ENCODE measurements around the gene ZNF586.
"Not testable (repeated sequence)": the region's sequence is repeated elsewhere in the genome, so short reads cannot be mapped to it uniquely, and the experiment has no call there.

ZNF586 gene

GRCh38 chr19:57769345-57770131 lies at the start of gene ZNF586:
ZNF586 (plus strand) TSS chr19:57769676; CDS start chr19:57769843, 167 bp downstream.
- Histone ChIP-seq H3K9ac (ENCODE audit: low read length) (no peak within 1 kb of the TSS), H3K4me1 (ENCODE audit: insufficient read depth, low read length) (peaks cover 11% of the 10 kb centered on the region), H3K9me3 (ENCODE audit: low read length) (peaks cover 4% of the 10 kb centered on the region), H3K36me3 (ENCODE audit: insufficient read depth, low read length) (peaks cover 19% of the 10 kb centered on the region), H3K27ac (ENCODE audit: low read depth, low read length) (peak within 1 kb of the TSS; percentile 73), H3K4me3 (ENCODE audit: low read depth in 1 of 2, low read length in 2 of 2) (peak within 1 kb of the TSS; percentile 71), H3K27me3 (ENCODE audit: control insufficient read depth in 1 of 2, insufficient read depth in 2 of 2, low read length in 2 of 2) (no peaks in the 10 kb centered on the region)

DNA sequence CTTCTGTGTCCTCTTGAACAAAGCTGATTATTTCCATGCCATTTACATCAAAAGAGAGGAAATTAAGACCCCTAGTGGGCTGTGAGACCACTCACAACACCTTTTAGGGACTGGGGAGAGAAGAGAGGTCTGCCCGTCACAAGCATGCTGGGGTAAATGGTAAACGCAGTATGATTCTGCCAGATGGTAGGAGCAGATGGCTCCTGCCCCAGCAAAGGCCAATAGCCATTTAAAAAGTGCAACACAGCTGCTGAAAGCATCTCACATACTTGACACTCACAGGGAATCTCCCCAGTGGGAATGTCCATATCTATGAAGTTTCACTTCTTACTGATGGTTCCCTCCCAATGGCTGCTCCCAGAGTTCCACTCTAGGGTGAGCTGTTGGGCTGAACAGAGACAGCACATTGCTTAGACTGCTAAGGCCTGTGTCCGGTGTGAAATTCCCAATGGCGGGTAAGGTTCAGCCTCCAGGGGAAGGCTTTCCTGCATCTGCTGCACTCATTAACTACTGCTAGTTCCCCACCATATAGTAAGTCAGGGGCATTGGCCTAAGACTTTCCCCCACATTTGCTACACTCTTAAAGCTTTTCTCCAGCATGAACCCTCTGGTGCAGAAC lies 49.5 kb upstream of the ZNF586 start:
- Histone ChIP-seq H3K4me1 (ENCODE audit: insufficient read depth, low read length) (no peaks in the 10 kb centered on the region), H3K27me3 (ENCODE audit: control insufficient read depth in 1 of 2, insufficient read depth in 2 of 2, low read length in 2 of 2) (no peaks in the 10 kb centered on the region), H3K36me3 (ENCODE audit: insufficient read depth, low read length) (peaks cover 43% of the 10 kb centered on the region), H3K9me3 (ENCODE audit: low read length) (peaks cover 50% of the 10 kb centered on the region), H3K27ac (ENCODE audit: low read depth, low read length) (no peak overlapping the region), H3K4me3 (ENCODE audit: low read depth in 1 of 2, low read length in 2 of 2) (peak overlapping the region in 1 of 2 donors; percentile 21), H3K9ac (ENCODE audit: low read length) (no peak overlapping the region)

- H3K4me3 ChIP-seq (ENCODE audit: low read depth in 1 of 2, low read length in 2 of 2), result peak overlapping the region in 1 of 2 donors; percentile 21
Measured at GRCh38 chr19:57720878-57721277, 48.6 kb upstream of the ZNF586 start.

DNA sequence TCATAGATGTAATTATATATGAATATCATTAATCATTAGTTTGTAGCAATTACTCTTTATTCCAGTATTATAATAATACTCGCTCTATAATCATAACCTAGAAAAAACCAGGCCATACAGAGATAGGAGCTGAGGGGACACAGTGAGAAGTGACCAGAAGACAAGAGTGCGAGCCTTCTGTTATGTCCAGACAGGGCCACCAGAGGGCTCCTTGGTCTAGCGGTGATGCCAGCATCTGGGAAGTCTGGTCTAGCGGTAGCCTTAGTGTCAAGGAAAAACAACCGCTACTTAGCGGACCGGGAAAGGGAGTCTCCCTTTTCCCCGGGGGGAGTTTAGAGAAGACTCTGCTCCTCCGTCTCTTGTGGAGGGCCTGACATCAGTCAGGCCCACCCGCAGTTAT lies 31.2 kb upstream of the ZNF586 start:
- not testable (repeated sequence) for H3K4me3 ChIP-seq (ENCODE audit: low read depth in 1 of 2, low read length in 2 of 2); H3K9ac ChIP-seq (ENCODE audit: low read length); H3K36me3 ChIP-seq (ENCODE audit: insufficient read depth, low read length); H3K27me3 ChIP-seq (ENCODE audit: control insufficient read depth in 1 of 2, insufficient read depth in 2 of 2, low read length in 2 of 2); H3K4me1 ChIP-seq (ENCODE audit: insufficient read depth, low read length); H3K27ac ChIP-seq (ENCODE audit: low read depth, low read length); H3K9me3 ChIP-seq (ENCODE audit: low read length)

More at GRCh38 chr19:57720878-57721277, 48.6 kb upstream of the ZNF586 start:
- Histone ChIP-seq H3K27ac (ENCODE audit: low read depth, low read length) (no peak overlapping the region), H3K9ac (ENCODE audit: low read length) (no peak overlapping the region), H3K4me1 (ENCODE audit: insufficient read depth, low read length) (no peaks in the 10 kb centered on the region), H3K27me3 (ENCODE audit: control insufficient read depth in 1 of 2, insufficient read depth in 2 of 2, low read length in 2 of 2) (no peaks in the 10 kb centered on the region), H3K36me3 (ENCODE audit: insufficient read depth, low read length) (peaks cover 43% of the 10 kb centered on the region), H3K9me3 (ENCODE audit: low read length) (peaks cover 50% of the 10 kb centered on the region)

DNA sequence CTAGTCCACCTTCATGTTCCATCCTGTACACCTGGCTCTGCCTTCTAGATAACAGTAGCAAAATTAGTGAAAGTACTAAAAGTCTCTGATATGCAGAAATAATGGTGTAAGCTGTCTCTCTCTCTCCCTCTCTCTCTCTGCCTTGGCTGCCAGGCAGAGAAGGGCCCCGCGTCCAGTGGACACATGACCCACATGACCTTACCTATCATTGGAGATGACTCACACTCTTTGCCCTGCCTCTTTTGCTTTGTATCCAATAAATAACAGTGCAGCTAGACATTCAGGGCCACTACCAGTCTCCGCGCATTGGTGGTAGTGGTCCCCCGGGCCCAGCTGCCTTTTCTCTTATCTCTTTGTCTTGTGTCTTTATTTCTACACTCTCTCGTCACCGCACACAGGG lies 30.7 kb upstream of the ZNF586 start:
- H3K27me3 ChIP-seq (ENCODE audit: control insufficient read depth in 1 of 2, insufficient read depth in 2 of 2, low read length in 2 of 2), result not testable (repeated sequence)

GRCh38 chr19:57746580-57747471 lies 22.6 kb upstream of the ZNF586 start, which contains the start of gene ZNF776:
ZNF776 (plus strand) TSS chr19:57746815; CDS start chr19:57747059, 244 bp downstream.
- Histone ChIP-seq H3K4me1 (ENCODE audit: insufficient read depth, low read length) (peaks cover 15% of the 10 kb centered on the region), H3K9ac (ENCODE audit: low read length) (peak within 1 kb of the TSS; percentile 83), H3K27ac (ENCODE audit: low read depth, low read length) (peak within 1 kb of the TSS; percentile 76), H3K4me3 (ENCODE audit: low read depth in 1 of 2, low read length in 2 of 2) (peak within 1 kb of the TSS; percentile 63 to 81), H3K36me3 (ENCODE audit: insufficient read depth, low read length) (peaks cover 36% of the 10 kb centered on the region), H3K9me3 (ENCODE audit: low read length) (peaks cover 35% of the 10 kb centered on the region), H3K27me3 (ENCODE audit: control insufficient read depth in 1 of 2, insufficient read depth in 2 of 2, low read length in 2 of 2) (no peaks in the 10 kb centered on the region)

More for the DNA sequence above, 30.7 kb upstream of the ZNF586 start:
- not testable (repeated sequence) for H3K27ac ChIP-seq (ENCODE audit: low read depth, low read length); H3K9me3 ChIP-seq (ENCODE audit: low read length); H3K36me3 ChIP-seq (ENCODE audit: insufficient read depth, low read length); H3K4me3 ChIP-seq (ENCODE audit: low read depth in 1 of 2, low read length in 2 of 2); H3K4me1 ChIP-seq (ENCODE audit: insufficient read depth, low read length); H3K9ac ChIP-seq (ENCODE audit: low read length)

GRCh38 chr19:57747472-57747807 lies 22.0 kb upstream of the ZNF586 start:
- Histone ChIP-seq H3K36me3 (ENCODE audit: insufficient read depth, low read length) (peaks cover 42% of the 10 kb centered on the region), H3K27me3 (ENCODE audit: control insufficient read depth in 1 of 2, insufficient read depth in 2 of 2, low read length in 2 of 2) (no peaks in the 10 kb centered on the region), H3K4me1 (ENCODE audit: insufficient read depth, low read length) (peaks cover 15% of the 10 kb centered on the region), H3K4me3 (ENCODE audit: low read depth in 1 of 2, low read length in 2 of 2) (peak overlapping the region; percentile 63 to 81), H3K27ac (ENCODE audit: low read depth, low read length) (no peak overlapping the region), H3K9ac (ENCODE audit: low read length) (peak overlapping the region; percentile 83), H3K9me3 (ENCODE audit: low read length) (peaks cover 41% of the 10 kb centered on the region)

DNA sequence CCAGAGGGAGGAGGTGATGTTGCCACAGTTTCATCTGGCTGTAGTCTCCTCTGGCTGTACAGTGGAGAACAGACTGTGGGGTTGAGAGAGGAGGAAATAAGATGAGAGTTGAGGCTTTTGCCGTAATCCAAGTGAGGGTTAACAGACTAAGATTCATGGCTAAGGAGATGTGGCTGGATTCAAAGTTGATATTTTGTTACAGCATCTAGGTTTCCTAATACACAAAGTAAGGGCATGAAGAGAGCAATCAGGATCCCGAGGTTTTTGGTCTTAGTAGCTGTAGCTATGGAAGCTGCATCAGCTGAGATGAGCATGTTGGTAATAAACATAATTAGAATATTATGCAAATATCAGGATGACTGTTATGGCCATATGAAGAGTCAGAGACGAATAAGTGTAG lies 21.4 kb upstream of the ZNF586 start:
- no peak overlapping the region for H3K27ac ChIP-seq (ENCODE audit: low read depth, low read length)
- H3K36me3 ChIP-seq (ENCODE audit: insufficient read depth, low read length), result peaks cover 48% of the 10 kb centered on the region

GRCh38 chr19:57754091-57754673 lies 15.3 kb upstream of the ZNF586 start:
- Histone ChIP-seq H3K4me3 (ENCODE audit: low read depth in 1 of 2, low read length in 2 of 2) (peak overlapping the region in 1 of 2 donors; percentile 38), H3K9me3 (ENCODE audit: low read length) (peaks cover 68% of the 10 kb centered on the region), H3K9ac (ENCODE audit: low read length) (no peak overlapping the region), H3K27ac (ENCODE audit: low read depth, low read length) (no peak overlapping the region), H3K4me1 (ENCODE audit: insufficient read depth, low read length) (no peaks in the 10 kb centered on the region), H3K36me3 (ENCODE audit: insufficient read depth, low read length) (peaks cover 96% of the 10 kb centered on the region), H3K27me3 (ENCODE audit: control insufficient read depth in 1 of 2, insufficient read depth in 2 of 2, low read length in 2 of 2) (no peaks in the 10 kb centered on the region)

More for the DNA sequence above, 21.4 kb upstream of the ZNF586 start:
- H3K9me3 ChIP-seq (ENCODE audit: low read length), result peaks cover 46% of the 10 kb centered on the region
- H3K4me3 ChIP-seq (ENCODE audit: low read depth in 1 of 2, low read length in 2 of 2), result peak overlapping the region in 1 of 2 donors; percentile 81
- H3K4me1 ChIP-seq (ENCODE audit: insufficient read depth, low read length), result peaks cover 15% of the 10 kb centered on the region
- H3K27me3 ChIP-seq (ENCODE audit: control insufficient read depth in 1 of 2, insufficient read depth in 2 of 2, low read length in 2 of 2), result no peaks in the 10 kb centered on the region
- no peak overlapping the region for H3K9ac ChIP-seq (ENCODE audit: low read length)

DNA sequence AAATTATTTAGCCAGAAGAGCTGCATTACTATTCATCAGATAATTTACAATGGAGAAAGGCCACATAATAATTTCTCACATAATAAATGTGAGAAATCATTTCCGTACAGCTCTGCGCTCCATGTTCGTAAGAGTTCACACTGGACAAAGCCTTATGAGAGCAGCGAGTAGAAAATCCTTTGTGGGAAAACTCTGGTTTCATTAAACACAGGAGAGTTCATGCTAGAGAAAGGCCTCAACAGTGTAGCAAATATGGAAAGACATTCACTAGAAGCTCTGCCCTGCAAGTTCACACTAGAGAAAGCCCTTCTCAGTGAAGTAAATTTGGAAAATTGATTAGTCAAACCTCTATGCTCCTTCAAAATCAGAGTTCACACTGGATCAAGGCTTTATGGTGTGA lies 14.4 kb upstream of the ZNF586 start:
- no peak overlapping the region for H3K9ac ChIP-seq (ENCODE audit: low read length)
- H3K4me1 ChIP-seq (ENCODE audit: insufficient read depth, low read length), result no peaks in the 10 kb centered on the region
- peak overlapping the region in 1 of 2 donors; percentile 38 for H3K4me3 ChIP-seq (ENCODE audit: low read depth in 1 of 2, low read length in 2 of 2)
- no peak overlapping the region for H3K27ac ChIP-seq (ENCODE audit: low read depth, low read length)
- peaks cover 60% of the 10 kb centered on the region for H3K9me3 ChIP-seq (ENCODE audit: low read length)
- peaks cover 95% of the 10 kb centered on the region for H3K36me3 ChIP-seq (ENCODE audit: insufficient read depth, low read length)
- no peaks in the 10 kb centered on the region for H3K27me3 ChIP-seq (ENCODE audit: control insufficient read depth in 1 of 2, insufficient read depth in 2 of 2, low read length in 2 of 2)

DNA sequence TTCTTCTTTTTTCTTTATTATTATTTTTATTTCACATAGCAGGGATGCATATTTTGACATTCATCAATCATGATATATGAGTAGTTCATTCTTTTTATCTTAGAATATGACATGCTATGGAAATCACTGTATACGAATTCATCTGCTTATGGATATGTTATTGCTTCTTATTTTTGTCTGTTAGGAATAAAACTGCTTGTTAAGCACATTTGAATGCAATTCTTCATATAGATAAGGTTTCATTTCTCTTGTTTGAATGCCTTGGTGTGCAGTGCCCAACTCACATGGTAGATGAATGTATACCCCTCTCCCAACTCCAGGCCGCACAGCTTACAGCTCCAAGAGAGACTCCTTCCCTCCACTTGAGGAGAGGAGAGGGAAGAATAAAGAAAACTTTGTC lies 11.5 kb upstream of the ZNF586 start:
- H3K4me1 ChIP-seq (ENCODE audit: insufficient read depth, low read length), result no peaks in the 10 kb centered on the region
- H3K36me3 ChIP-seq (ENCODE audit: insufficient read depth, low read length), result peaks cover 84% of the 10 kb centered on the region
- peaks cover 43% of the 10 kb centered on the region for H3K9me3 ChIP-seq (ENCODE audit: low read length)

More for the DNA sequence above, 11.5 kb upstream of the ZNF586 start:
- H3K4me3 ChIP-seq (ENCODE audit: low read depth in 1 of 2, low read length in 2 of 2), result no peak overlapping the region
- H3K9ac ChIP-seq (ENCODE audit: low read length), result no peak overlapping the region
- no peaks in the 10 kb centered on the region for H3K27me3 ChIP-seq (ENCODE audit: control insufficient read depth in 1 of 2, insufficient read depth in 2 of 2, low read length in 2 of 2)
- no peak overlapping the region for H3K27ac ChIP-seq (ENCODE audit: low read depth, low read length)

Measured in muscle layer of colon (tissue), 2 donors.